PC-3 (cell line): Measurements from ENCODE around the gene CALML6. TPM values are rescaled to one million over a fixed set of nuclear protein-coding genes. Genes with fewer than 3 reads are reported as not detected.

Experiments used
- ATAC-seq: fragments of 200-7000 bp; cut with Tn5 transposase; 2 replicates; pipeline ENCODE4 v1.9.1; 2020; ENCODE audit warnings: mild to moderate bottlenecking, moderate library complexity
- BruUV-seq: library from RNA; stranded (reverse); fragments of 400-500 nt; replicated peaks from 2 replicates; lab custom pipeline; 2021; lab: Mats Ljungman, UMichigan
- CTCF ChIA-PET: fragments of 300-600 bp; sonication (Branson Sonifier 250); formaldehyde crosslinking; loops from one replicate; lab custom pipeline; 2022; ENCODE audit warnings: antibody characterized with exemption; lab: Charles Lee
- POLR2A ChIA-PET: fragments of 300-600 bp; sonication (Branson Sonifier 250); formaldehyde crosslinking; loops from one replicate; lab custom pipeline; 2022; ENCODE audit warnings: antibody characterized with exemption; ENCODE audit not compliant: unreplicated experiment; lab: Charles Lee
- DNase-seq: peaks from one replicate; pipeline ENCODE4 v3.0.0-alpha.2; 2015
- H2AFZ ChIP-seq: fragments of 300-600 bp; sonication (generic); 2 replicates; pipeline ENCODE4 v1.6.0; 2016; ENCODE audit warnings: antibody characterized with exemption, low read length
- H3F3A ChIP-seq: fragments of 300-600 bp; sonication (generic); one replicate; pipeline ENCODE4 v1.6.0; 2017; ENCODE audit warnings: antibody characterized with exemption, low read length, control low read depth, mild to moderate bottlenecking; ENCODE audit not compliant: unreplicated experiment
- H3K27ac ChIP-seq: fragments of 300-600 bp; sonication (generic); 2 replicates; pipeline ENCODE4 v1.5.1; 2016; ENCODE audit warnings: mild to moderate bottlenecking, low read length
- H3K27me3 ChIP-seq: fragments of 300-600 bp; sonication (generic); 2 replicates; pipeline ENCODE4 v1.6.1; 2016; ENCODE audit warnings: low read length, mixed read lengths
- H3K36me3 ChIP-seq: fragments of 300-600 bp; sonication (generic); 2 replicates; pipeline ENCODE4 v1.6.1; 2016; ENCODE audit warnings: low read depth, mixed run types, low read length, mixed read lengths
- H3K4me1 ChIP-seq: fragments of 300-600 bp; sonication (generic); 2 replicates; pipeline ENCODE4 v1.5.1; 2016; ENCODE audit warnings: low read length; ENCODE audit not compliant: insufficient read depth
- H3K4me2 ChIP-seq: fragments of 300-600 bp; sonication (generic); 2 replicates; pipeline ENCODE4 v1.6.0; 2016; ENCODE audit warnings: low read length
- H3K4me3 ChIP-seq: fragments of 300-600 bp; sonication (generic); 2 replicates; pipeline ENCODE4 v1.5.1; 2016; ENCODE audit warnings: mild to moderate bottlenecking, low read length, mixed read lengths
- H3K79me2 ChIP-seq: fragments of 300-600 bp; sonication (generic); 2 replicates; pipeline ENCODE4 v1.6.1; 2017; ENCODE audit warnings: low read length, mixed read lengths
- H3K9ac ChIP-seq: fragments of 300-600 bp; sonication (generic); 2 replicates; pipeline ENCODE4 v1.6.0; 2016; ENCODE audit warnings: mild to moderate bottlenecking, low read length
- H3K9me2 ChIP-seq: fragments of 300-600 bp; sonication (generic); replicated peaks from 2 replicates; pipeline ENCODE4 v1.6.1; 2016; ENCODE audit warnings: mixed run types, low read length, mixed read lengths
- H3K9me3 ChIP-seq: fragments of 300-600 bp; sonication (generic); 2 replicates; pipeline ENCODE4 v1.6.1; 2016; ENCODE audit warnings: low read length, mixed read lengths
- H4K20me1 ChIP-seq: fragments of 300-600 bp; sonication (generic); 2 replicates; pipeline ENCODE4 v1.6.1; 2016; ENCODE audit warnings: low read length, mixed read lengths
- EZH2 ChIP-seq: fragments of 300-600 bp; sonication (generic); IDR thresholded peaks from one replicate; pipeline ENCODE4 v1.6.1; 2017; ENCODE audit warnings: antibody characterized with exemption, mild to moderate bottlenecking, low read length; ENCODE audit not compliant: unreplicated experiment
- EZH2phosphoT487 ChIP-seq: fragments of 300-600 bp; sonication (generic); IDR thresholded peaks from 2 replicates; pipeline ENCODE4 v1.6.1; 2018; ENCODE audit warnings: mild to moderate bottlenecking, antibody characterized with exemption, low read length, borderline replicate concordance
- intact Hi-C: fragments of 100-400 bp; cut with micrococcal nuclease; formaldehyde crosslinking; loops from 2 replicates; pipeline ENCODE4 v1.9.0; 2023
- total RNA-seq: library from RNA; depleted of rRNA; stranded (reverse); fragments of >200 nt; gene quantifications from 2 replicates; pipeline ENCODE4 v1.2.3, GENCODE V29; 2014
- TF ChIP-seq, protein P1 (sequence below): fragments of 300-600 bp; sonication (generic); conservative IDR thresholded peaks from 2 replicates; pipeline ENCODE4 v1.5.1; 2017; ENCODE audit warnings: antibody characterized with exemption, low read depth, mild to moderate bottlenecking, low read length

Gene CALML6
- total RNA-seq, 1 experiment from 2014 or later, result 1.7 TPM

DNA sequence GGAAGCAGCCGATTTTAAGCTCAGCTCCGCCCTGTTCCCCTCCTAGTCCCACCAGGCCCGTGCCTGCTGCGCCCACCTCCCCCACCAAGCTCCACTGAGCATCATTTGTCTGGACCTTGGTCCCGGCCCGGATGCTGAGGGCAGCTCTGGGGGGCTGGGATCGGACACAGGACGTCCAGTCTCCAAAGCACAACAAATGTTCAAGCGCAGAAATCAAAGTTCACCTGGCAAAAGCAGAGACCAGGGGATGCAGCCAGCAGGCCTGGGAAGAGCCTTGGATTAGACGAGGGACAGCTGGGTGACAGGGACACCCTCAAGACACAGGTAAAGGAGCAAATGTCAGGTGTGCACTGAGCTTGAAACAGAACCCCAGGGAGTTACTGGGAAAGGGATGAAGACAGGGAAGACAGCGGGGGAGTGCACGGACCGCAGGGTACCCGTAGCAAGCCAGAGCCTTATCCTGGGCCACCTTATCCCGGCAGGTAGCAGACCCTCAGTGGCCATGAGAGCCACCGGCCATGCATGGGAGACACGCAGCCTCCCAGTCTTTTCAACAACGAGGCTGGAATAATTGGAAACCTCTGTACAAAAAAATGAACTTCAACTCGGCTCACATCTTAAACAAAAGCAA, 26.3 kb downstream of the CALML6 start:
- no peaks in the 10 kb centered on the region for H3K9me3 ChIP-seq
- H3K27me3 ChIP-seq, result no peaks in the 10 kb centered on the region
- intact Hi-C loops, result no loop called here
- no peak overlapping the region for H3K27ac ChIP-seq
- no peaks in the 10 kb centered on the region for H3K9me2 ChIP-seq
- H3K79me2 ChIP-seq, result no peaks in the 10 kb centered on the region
- no peak for ATAC-seq
- TF ChIP-seq EZH2 (no peak), EZH2phosphoT487 (no peak)
- TF ChIP-seq, protein P1, sequence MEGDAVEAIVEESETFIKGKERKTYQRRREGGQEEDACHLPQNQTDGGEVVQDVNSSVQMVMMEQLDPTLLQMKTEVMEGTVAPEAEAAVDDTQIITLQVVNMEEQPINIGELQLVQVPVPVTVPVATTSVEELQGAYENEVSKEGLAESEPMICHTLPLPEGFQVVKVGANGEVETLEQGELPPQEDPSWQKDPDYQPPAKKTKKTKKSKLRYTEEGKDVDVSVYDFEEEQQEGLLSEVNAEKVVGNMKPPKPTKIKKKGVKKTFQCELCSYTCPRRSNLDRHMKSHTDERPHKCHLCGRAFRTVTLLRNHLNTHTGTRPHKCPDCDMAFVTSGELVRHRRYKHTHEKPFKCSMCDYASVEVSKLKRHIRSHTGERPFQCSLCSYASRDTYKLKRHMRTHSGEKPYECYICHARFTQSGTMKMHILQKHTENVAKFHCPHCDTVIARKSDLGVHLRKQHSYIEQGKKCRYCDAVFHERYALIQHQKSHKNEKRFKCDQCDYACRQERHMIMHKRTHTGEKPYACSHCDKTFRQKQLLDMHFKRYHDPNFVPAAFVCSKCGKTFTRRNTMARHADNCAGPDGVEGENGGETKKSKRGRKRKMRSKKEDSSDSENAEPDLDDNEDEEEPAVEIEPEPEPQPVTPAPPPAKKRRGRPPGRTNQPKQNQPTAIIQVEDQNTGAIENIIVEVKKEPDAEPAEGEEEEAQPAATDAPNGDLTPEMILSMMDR, result no peak
- H2AFZ ChIP-seq, result no peak overlapping the region
- no peaks in the 10 kb centered on the region for H3F3A ChIP-seq
- H3K4me1 ChIP-seq, result peaks cover 4% of the 10 kb centered on the region; the same call in 1 of the 2 replicates
- no peak overlapping the region for H3K9ac ChIP-seq
- no TSS peak for BruUV-seq
- H3K36me3 ChIP-seq, result no peaks in the 10 kb centered on the region
- no peak overlapping the region for H3K4me2 ChIP-seq
- H4K20me1 ChIP-seq, result no peaks in the 10 kb centered on the region
- CTCF ChIA-PET, result no interaction called here
- no peak overlapping the region for H3K4me3 ChIP-seq
- no peak for DNase-seq
- POLR2A ChIA-PET, result no interaction called here

DNA sequence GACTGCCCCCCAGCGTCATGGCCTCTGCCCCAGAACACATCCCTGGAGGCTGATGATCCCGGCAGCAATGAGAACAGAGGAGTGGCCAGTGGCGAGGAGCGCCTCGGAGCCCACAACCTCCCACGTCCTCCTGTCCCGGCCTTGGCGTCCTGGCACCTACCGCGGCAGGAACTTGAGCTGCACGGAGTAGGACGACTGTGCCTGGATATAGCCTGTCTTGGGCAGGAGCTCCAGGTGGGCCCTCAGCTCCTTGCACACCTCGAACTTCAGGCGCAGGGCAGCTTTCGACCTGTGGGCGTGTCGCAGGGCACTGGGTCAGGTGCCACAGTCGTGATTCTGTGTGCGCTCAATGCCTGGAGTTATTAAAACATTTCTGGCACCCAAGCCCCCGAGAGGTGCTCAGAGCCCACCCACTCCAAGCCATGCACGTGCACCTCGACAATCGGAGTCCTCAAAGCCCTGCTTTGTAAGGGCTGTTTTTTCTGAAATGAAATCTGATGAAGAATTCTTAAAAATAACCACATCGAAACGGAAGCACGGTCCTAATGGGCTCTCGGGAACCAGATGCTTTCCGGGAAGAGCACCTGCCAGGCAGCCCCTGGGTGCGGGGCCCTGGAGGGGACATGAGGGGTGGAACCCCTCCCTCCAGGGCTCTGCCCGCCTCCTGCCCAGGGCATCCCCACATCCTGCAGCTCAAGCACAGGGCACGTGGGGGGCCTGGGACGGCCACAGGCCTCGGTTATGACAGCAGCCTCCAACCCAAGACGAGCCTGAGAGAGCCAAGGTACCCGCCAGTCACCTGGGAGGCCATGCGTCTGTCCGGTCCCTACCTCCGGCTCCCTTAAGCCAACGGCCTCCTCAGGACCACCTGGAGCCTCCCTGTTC, 27.1 kb downstream of the CALML6 start:
- no TSS peak for BruUV-seq
- Histone ChIP-seq H3K4me3 (no peak overlapping the region), H3K36me3 (no peaks in the 10 kb centered on the region), H3K27me3 (no peaks in the 10 kb centered on the region), H3K9me3 (no peaks in the 10 kb centered on the region), H3K4me2 (no peak overlapping the region), H2AFZ (no peak overlapping the region), H3K9me2 (no peaks in the 10 kb centered on the region), H3K4me1 (peaks cover 4% of the 10 kb centered on the region; the same call in 1 of the 2 replicates), H3F3A (no peaks in the 10 kb centered on the region), H3K79me2 (no peaks in the 10 kb centered on the region), H3K9ac (no peak overlapping the region), H4K20me1 (no peaks in the 10 kb centered on the region), H3K27ac (no peak overlapping the region)
- ChIA-PET CTCF (no interaction called here), POLR2A (no interaction called here)
- TF ChIP-seq EZH2phosphoT487 (no peak), EZH2 (no peak)
- TF ChIP-seq, protein P1, result no peak
- no peak for ATAC-seq
- no peak for DNase-seq
- intact Hi-C loops, result no loop called here
